PFSK-1 (cell line): ENCODE results near the gene UGCG.

Experiments
- FOXP2 ChIP-seq: optimal IDR thresholded peaks from 2 replicates; pipeline ENCODE3; 2011; ENCODE audit warnings: borderline replicate concordance, control low read depth, inconsistent platforms; ENCODE audit not compliant: insufficient read depth; ENCODE audit errors: extremely low read length, extremely low read depth
- POLR2AphosphoS5 ChIP-seq: IDR thresholded peaks from 2 replicates; pipeline ENCODE4 v1.6.1; 2012; ENCODE audit warnings: low read depth, mild to moderate bottlenecking, control low read depth, low read length, moderate library complexity
- SIN3A ChIP-seq: IDR thresholded peaks from 2 replicates; pipeline ENCODE4 v1.6.1; 2012; ENCODE audit warnings: mild to moderate bottlenecking, low read length, moderate library complexity, borderline replicate concordance; ENCODE audit not compliant: insufficient read depth
- TAF1 ChIP-seq: IDR thresholded peaks from 2 replicates; pipeline ENCODE4 v1.6.1; 2012; ENCODE audit warnings: low read length, control low read depth, borderline replicate concordance; ENCODE audit not compliant: insufficient read depth
- TF ChIP-seq, protein P1 (sequence below), 2 experiments: IDR thresholded peaks; 2 replicates each; pipeline versions ENCODE4 v1.6.1 to v1.8.0; 2011 to 2012; ENCODE audit warnings: low read depth in 2 of 2, low read length in 2 of 2, control low read depth in 1 of 2, inconsistent platforms in 1 of 2, mild to moderate bottlenecking in 1 of 2, moderate library complexity in 1 of 2; ENCODE audit not compliant: insufficient read depth in 1 of 2

Gene UGCG

DNA sequence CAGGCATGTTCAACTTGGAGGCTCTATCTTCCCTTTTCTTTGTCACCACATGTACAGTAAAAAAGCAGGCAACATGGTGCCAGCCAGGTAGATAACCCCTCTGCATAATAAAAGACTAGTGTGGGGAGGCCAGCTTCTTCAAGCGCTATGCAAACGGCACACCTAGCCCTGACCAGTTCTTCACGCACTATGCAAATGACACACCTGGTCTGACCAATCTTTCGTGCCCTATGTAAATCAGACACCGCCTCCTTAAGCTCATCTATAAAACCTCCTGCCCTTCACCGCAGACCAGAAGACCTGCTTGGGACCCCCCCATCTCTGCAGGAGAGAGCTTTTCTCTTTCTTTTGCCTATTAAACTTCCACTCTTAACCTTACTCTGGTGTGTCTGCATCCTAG, 28.1 kb upstream of the UGCG start:
- TF ChIP-seq TAF1 (no peak), FOXP2 (no peak), SIN3A (no peak), POLR2AphosphoS5 (no peak)
- TF ChIP-seq, protein P1, sequence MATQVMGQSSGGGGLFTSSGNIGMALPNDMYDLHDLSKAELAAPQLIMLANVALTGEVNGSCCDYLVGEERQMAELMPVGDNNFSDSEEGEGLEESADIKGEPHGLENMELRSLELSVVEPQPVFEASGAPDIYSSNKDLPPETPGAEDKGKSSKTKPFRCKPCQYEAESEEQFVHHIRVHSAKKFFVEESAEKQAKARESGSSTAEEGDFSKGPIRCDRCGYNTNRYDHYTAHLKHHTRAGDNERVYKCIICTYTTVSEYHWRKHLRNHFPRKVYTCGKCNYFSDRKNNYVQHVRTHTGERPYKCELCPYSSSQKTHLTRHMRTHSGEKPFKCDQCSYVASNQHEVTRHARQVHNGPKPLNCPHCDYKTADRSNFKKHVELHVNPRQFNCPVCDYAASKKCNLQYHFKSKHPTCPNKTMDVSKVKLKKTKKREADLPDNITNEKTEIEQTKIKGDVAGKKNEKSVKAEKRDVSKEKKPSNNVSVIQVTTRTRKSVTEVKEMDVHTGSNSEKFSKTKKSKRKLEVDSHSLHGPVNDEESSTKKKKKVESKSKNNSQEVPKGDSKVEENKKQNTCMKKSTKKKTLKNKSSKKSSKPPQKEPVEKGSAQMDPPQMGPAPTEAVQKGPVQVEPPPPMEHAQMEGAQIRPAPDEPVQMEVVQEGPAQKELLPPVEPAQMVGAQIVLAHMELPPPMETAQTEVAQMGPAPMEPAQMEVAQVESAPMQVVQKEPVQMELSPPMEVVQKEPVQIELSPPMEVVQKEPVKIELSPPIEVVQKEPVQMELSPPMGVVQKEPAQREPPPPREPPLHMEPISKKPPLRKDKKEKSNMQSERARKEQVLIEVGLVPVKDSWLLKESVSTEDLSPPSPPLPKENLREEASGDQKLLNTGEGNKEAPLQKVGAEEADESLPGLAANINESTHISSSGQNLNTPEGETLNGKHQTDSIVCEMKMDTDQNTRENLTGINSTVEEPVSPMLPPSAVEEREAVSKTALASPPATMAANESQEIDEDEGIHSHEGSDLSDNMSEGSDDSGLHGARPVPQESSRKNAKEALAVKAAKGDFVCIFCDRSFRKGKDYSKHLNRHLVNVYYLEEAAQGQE (IDR thresholded peaks at IDR 0.05; ENCODE audit: insufficient read depth in 1 of 2, low read depth in 2 of 2, low read length in 2 of 2) = no peak

DNA sequence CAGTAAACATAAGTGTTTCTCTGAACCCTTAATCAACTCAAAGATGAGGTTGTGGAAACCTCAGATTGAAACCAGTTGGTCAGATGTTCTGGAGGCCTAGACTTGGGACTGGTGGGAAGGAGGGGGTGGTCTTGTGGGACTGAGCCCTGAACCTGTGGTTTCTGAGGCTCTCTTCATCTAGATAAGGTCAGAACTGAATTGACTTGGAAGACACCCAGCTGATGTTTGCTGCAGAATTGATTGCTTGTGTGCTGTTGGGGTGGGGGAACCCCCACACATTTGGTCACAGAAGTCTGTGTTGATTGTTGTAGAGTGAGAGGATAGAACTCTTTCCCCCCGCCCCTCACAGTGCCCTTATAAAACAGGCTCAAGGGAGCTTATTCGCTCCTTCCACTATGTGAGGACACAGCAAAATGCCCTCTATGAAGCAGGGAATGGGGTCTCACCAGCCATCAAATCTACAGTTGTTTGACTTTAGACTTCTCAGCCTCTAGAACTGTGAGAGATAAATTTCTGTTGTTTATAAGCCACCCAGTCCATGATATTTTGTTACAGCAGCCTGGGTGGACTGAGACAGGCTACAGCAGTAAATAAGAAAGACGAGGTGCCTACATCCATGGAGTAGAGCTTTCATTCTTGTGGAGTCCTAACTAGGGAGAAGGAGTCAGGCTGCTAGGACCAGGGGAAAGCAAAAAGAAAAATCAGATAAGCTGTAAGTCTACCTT, 25.7 kb upstream of the UGCG start:
- TF ChIP-seq, protein P1 (IDR thresholded peaks at IDR 0.05; ENCODE audit: insufficient read depth in 1 of 2, low read depth in 2 of 2, low read length in 2 of 2) = no peak
- no peak for TF ChIP-seq TAF1
- no peak for TF ChIP-seq POLR2AphosphoS5
- TF ChIP-seq SIN3A = no peak
- TF ChIP-seq FOXP2 = no peak

DNA sequence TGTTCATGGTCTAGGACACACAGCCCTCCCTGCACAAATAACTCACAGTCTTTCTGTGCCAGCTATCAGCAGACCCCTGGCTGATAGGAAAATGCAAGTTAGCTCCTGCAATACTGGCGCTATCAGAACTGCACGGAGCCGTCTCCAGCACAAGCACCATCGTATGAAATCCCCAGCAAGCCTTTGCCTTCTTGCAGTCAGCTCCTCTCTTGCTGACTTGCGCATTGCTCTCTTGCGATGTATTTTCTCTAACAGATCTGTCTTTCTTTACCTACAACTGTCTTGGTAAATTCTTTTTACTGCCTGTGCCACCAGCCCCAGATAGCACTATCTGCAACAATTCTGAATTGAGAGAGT, 25.1 kb upstream of the UGCG start:
- no peak for TF ChIP-seq FOXP2

GRCh38 chr9:111872886-111873285, 23.7 kb upstream of the UGCG start:
- TF ChIP-seq, protein P1 (IDR thresholded peaks at IDR 0.05; ENCODE audit: insufficient read depth in 1 of 2, low read depth in 2 of 2, low read length in 2 of 2) = no peak
- no peak for TF ChIP-seq POLR2AphosphoS5
- no peak for TF ChIP-seq TAF1
- no peak for TF ChIP-seq FOXP2
- no peak for TF ChIP-seq SIN3A

- TF ChIP-seq POLR2AphosphoS5 = no peak
- TF ChIP-seq, protein P1 (IDR thresholded peaks at IDR 0.05; ENCODE audit: insufficient read depth in 1 of 2, low read depth in 2 of 2, low read length in 2 of 2) = no peak
- TF ChIP-seq SIN3A = no peak
- no peak for TF ChIP-seq FOXP2
- TF ChIP-seq TAF1 = no peak
Measured at GRCh38 chr9:111873901-111874300, 22.7 kb upstream of the UGCG start.
